ENCODE measurements around the gene AKAP8.
A peak's percentile ranks its signal among the peaks of the same experiment; 100 is the strongest.

The AKAP8 gene

GRCh38 chr19:15379083-15379998 lies at the start of gene AKAP8:
Gene AKAP8 (minus strand): TSS chr19:15379787. CDS start chr19:15379731, 56 bp downstream.
- Histone ChIP-seq H3K36me3 (ENCODE audit: insufficient read depth, low read length) (no peaks in the 10 kb centered on the region; the same call in 1 of the 2 replicates), H3K4me1 (ENCODE audit: insufficient read depth, low read length) (peaks cover 12% of the 10 kb centered on the region), H3K9ac (ENCODE audit: low read depth, low read length) (peak within 1 kb of the TSS; percentile 99), H3K9me3 (ENCODE audit: control insufficient read depth, insufficient read depth, low read length) (no peaks in the 10 kb centered on the region)

GRCh38 chr19:15427991-15428471 lies 48.4 kb upstream of the AKAP8 start:
- no peak overlapping the region for H3K9ac ChIP-seq (ENCODE audit: low read depth, low read length)
- no peaks in the 10 kb centered on the region for H3K9me3 ChIP-seq (ENCODE audit: control insufficient read depth, insufficient read depth, low read length)
- peaks cover 6% of the 10 kb centered on the region; the same call in 1 of the 2 replicates for H3K4me1 ChIP-seq (ENCODE audit: insufficient read depth, low read length)
- H3K36me3 ChIP-seq (ENCODE audit: insufficient read depth, low read length), result peaks cover 17% of the 10 kb centered on the region

DNA sequence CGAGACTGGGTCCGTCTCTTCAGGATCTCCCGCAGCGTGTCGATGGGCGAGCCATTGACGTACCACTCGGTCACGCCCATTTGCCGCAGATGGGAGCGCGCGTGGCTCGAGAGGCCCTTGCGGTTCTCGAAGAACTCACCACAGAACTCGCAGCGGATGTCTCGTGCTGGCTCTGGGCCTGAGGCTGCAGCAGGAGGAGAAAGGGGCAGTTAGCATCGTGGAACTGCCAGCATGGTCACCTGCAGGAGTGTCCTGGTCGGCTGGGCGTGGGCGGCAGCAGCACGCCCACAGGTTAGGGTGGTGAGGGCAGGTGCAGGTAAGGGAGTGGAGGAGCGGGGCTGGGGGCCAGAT lies 47.7 kb upstream of the AKAP8 start:
- Histone ChIP-seq H3K4me1 (ENCODE audit: insufficient read depth, low read length) (peaks cover 6% of the 10 kb centered on the region; the same call in 1 of the 2 replicates), H3K9ac (ENCODE audit: low read depth, low read length) (no peak overlapping the region), H3K36me3 (ENCODE audit: insufficient read depth, low read length) (peaks cover 17% of the 10 kb centered on the region)

GRCh38 chr19:15426485-15427349 lies 47.1 kb upstream of the AKAP8 start:
- Histone ChIP-seq H3K9ac (ENCODE audit: low read depth, low read length) (no peak overlapping the region), H3K9me3 (ENCODE audit: control insufficient read depth, insufficient read depth, low read length) (no peaks in the 10 kb centered on the region), H3K4me1 (ENCODE audit: insufficient read depth, low read length) (peaks cover 6% of the 10 kb centered on the region; the same call in 1 of the 2 replicates), H3K36me3 (ENCODE audit: insufficient read depth, low read length) (peaks cover 17% of the 10 kb centered on the region)

More for the DNA sequence above, 47.7 kb upstream of the AKAP8 start:
- H3K9me3 ChIP-seq (ENCODE audit: control insufficient read depth, insufficient read depth, low read length), result no peaks in the 10 kb centered on the region

- no peaks in the 10 kb centered on the region for H3K4me1 ChIP-seq (ENCODE audit: insufficient read depth, low read length)
- no peak overlapping the region for H3K9ac ChIP-seq (ENCODE audit: low read depth, low read length)
- H3K36me3 ChIP-seq (ENCODE audit: insufficient read depth, low read length), result peaks cover 17% of the 10 kb centered on the region
- no peaks in the 10 kb centered on the region for H3K9me3 ChIP-seq (ENCODE audit: control insufficient read depth, insufficient read depth, low read length)
Measured at GRCh38 chr19:15425321-15425950, 45.8 kb upstream of the AKAP8 start.

DNA sequence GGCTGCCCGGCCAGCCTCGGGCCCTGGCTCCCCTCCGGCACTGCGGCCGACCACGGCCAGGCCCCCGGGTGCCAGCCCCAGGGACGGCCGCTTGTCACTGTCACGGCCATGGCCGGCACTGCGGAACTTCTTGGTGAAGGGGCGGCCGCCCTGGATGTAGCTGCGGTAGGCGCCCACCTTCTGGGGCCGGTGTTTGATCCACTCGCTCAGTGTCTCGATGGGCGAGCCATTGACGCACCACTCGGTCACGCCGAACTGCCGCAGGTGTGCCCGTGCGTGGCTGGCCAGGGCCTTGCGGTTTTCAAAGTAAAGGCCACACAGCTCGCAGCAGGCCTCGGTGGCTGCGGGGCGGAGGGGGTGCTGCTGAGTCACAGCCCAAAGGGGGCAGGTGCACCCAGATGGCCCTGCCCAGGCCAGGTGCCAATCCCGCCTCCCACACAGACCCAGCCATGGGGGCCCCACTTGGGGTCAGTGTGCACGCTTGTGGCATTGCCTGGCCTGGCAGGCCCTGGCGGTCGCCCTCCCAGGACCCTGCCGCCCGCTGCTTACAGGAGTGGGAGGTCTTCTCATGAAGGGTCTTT lies 45.2 kb upstream of the AKAP8 start:
- H3K9ac ChIP-seq (ENCODE audit: low read depth, low read length), result no peak overlapping the region
- H3K36me3 ChIP-seq (ENCODE audit: insufficient read depth, low read length), result peaks cover 17% of the 10 kb centered on the region
- H3K4me1 ChIP-seq (ENCODE audit: insufficient read depth, low read length), result no peaks in the 10 kb centered on the region
- H3K9me3 ChIP-seq (ENCODE audit: control insufficient read depth, insufficient read depth, low read length), result no peaks in the 10 kb centered on the region

- H3K4me1 ChIP-seq (ENCODE audit: insufficient read depth, low read length), result peaks cover 4% of the 10 kb centered on the region; the same call in 1 of the 2 replicates
- H3K9me3 ChIP-seq (ENCODE audit: control insufficient read depth, insufficient read depth, low read length), result no peaks in the 10 kb centered on the region
- H3K36me3 ChIP-seq (ENCODE audit: insufficient read depth, low read length), result peaks cover 17% of the 10 kb centered on the region
- no peak overlapping the region for H3K9ac ChIP-seq (ENCODE audit: low read depth, low read length)
Measured at GRCh38 chr19:15424121-15424520, 44.5 kb upstream of the AKAP8 start.

DNA sequence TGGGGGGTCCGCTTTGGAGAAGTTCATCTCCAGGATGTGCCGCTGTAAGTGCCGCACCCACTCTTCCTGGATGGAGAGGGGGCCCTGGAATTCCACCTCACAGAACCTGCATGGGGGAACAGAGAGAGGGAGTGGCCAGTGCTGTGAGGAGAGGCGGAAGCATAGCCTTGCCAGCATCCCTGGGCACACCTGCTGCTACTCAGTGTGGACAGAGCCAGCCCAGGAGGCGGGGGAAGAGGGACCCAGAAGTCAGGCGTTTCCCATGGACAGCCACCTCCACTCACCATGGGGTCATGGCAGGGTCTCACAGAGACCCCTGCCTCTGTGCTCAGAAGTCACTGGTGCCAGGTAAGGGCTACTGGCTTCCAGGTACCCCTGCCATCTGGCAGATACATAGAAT lies 43.5 kb upstream of the AKAP8 start:
- H3K36me3 ChIP-seq (ENCODE audit: insufficient read depth, low read length), result peaks cover 17% of the 10 kb centered on the region
- H3K9me3 ChIP-seq (ENCODE audit: control insufficient read depth, insufficient read depth, low read length), result no peaks in the 10 kb centered on the region
- H3K9ac ChIP-seq (ENCODE audit: low read depth, low read length), result no peak overlapping the region
- H3K4me1 ChIP-seq (ENCODE audit: insufficient read depth, low read length), result peaks cover 4% of the 10 kb centered on the region; the same call in 1 of the 2 replicates

GRCh38 chr19:15422296-15423075 lies 42.9 kb upstream of the AKAP8 start:
- Histone ChIP-seq H3K36me3 (ENCODE audit: insufficient read depth, low read length) (peaks cover 17% of the 10 kb centered on the region), H3K9ac (ENCODE audit: low read depth, low read length) (no peak overlapping the region), H3K9me3 (ENCODE audit: control insufficient read depth, insufficient read depth, low read length) (no peaks in the 10 kb centered on the region), H3K4me1 (ENCODE audit: insufficient read depth, low read length) (peaks cover 4% of the 10 kb centered on the region; the same call in 1 of the 2 replicates)

- peaks cover 7% of the 10 kb centered on the region; the same call in 1 of the 2 replicates for H3K4me1 ChIP-seq (ENCODE audit: insufficient read depth, low read length)
- H3K9me3 ChIP-seq (ENCODE audit: control insufficient read depth, insufficient read depth, low read length), result no peaks in the 10 kb centered on the region
- peaks cover 17% of the 10 kb centered on the region for H3K36me3 ChIP-seq (ENCODE audit: insufficient read depth, low read length)
- H3K9ac ChIP-seq (ENCODE audit: low read depth, low read length), result no peak overlapping the region
Measured at GRCh38 chr19:15421721-15422260, 42.2 kb upstream of the AKAP8 start.

DNA sequence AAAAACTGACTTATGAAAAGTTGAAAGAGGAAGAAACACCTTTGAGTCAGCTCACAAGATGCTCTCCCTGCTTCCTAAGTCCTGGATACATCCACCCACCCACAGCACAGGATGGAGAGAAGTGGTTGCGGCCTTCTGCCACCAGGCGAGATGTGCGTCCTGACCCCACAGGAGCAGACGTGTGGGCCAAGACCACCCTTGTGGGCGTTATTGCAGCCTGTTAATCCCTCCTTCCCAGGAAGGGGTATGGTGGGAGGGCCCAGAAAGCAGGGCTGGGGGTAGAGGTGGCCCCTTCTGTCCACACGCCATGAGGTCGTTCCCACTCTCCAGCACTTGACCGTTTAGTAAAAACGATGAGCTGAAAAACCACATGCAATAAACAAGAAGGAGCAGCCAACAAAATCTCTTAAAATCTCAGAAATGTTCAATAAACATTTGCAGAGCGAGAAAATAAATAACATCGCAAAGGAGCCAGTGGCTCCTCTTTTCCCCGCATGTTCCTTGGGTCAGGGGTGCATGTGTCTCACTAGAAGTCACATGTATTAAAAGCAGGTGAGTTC lies 41.6 kb upstream of the AKAP8 start:
- Histone ChIP-seq H3K36me3 (ENCODE audit: insufficient read depth, low read length) (peaks cover 12% of the 10 kb centered on the region), H3K9me3 (ENCODE audit: control insufficient read depth, insufficient read depth, low read length) (no peaks in the 10 kb centered on the region; the same call in 1 of the 2 replicates), H3K9ac (ENCODE audit: low read depth, low read length) (no peak overlapping the region), H3K4me1 (ENCODE audit: insufficient read depth, low read length) (peaks cover 7% of the 10 kb centered on the region; the same call in 1 of the 2 replicates)

DNA sequence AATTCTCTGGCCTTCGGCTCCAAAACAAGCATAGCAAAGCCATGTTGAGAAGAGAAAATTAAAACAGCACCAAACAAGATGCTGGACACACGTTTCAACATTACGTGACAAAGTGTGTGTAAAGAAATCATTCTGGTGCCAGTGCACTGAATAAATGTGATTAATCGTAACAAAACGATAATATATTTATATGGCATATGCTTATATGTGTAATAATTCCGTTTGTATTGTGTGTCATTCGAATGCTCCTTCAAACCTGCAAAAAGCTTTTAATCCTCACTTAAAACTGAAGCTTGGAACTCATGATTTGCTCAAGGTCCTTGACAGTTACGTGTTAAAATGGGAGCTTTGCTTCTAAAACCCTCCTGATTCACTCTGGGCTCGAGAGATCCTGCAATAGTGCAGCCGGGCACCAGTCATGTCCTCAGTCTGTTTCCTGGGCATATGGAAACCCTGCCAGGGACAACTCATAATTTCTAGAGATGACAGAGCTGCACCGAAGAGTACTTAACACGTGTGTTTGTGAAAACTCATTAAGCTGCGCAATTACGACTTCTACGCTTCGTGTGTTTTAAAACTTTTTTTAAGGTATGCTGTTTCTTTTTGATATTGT lies 39.9 kb upstream of the AKAP8 start:
- Histone ChIP-seq H3K9ac (ENCODE audit: low read depth, low read length) (peak overlapping the region; percentile 24; the same call in 1 of the 2 replicates), H3K4me1 (ENCODE audit: insufficient read depth, low read length) (peaks cover 7% of the 10 kb centered on the region; the same call in 1 of the 2 replicates), H3K9me3 (ENCODE audit: control insufficient read depth, insufficient read depth, low read length) (no peaks in the 10 kb centered on the region; the same call in 1 of the 2 replicates), H3K36me3 (ENCODE audit: insufficient read depth, low read length) (peaks cover 10% of the 10 kb centered on the region)

All from ES-I3 (cell line).